Ovary (tissue), 9 donors: ENCODE data around the gene MANEAL. TPM values are rescaled to one million over a fixed set of nuclear protein-coding genes. Genes with fewer than 3 reads are reported as not detected.
A peak's percentile ranks its signal among the peaks of the same experiment; 100 is the strongest.

ENCODE experiments used
- DNase-seq, 5 donors: peaks; one replicate each; pipeline ENCODE4 v3.0.0-alpha.2; 2019 to 2020
- H3K27ac ChIP-seq, 2 donors: fragments of 200-600 bp; one replicate each; pipeline versions ENCODE4 v1.5.1 to v1.8.0; 2019 to 2022
- H3K27me3 ChIP-seq: fragments of 200-600 bp; one replicate; pipeline ENCODE4 v1.8.0; 2022
- H3K36me3 ChIP-seq: fragments of 200-600 bp; sonication (generic); one replicate; pipeline ENCODE4 v1.5.1; 2019
- H3K4me1 ChIP-seq: one replicate; pipeline ENCODE4 v1.8.1; 2013; ENCODE audit warnings: mild to moderate bottlenecking, moderate library complexity; ENCODE audit not compliant: insufficient read depth
- H3K4me3 ChIP-seq: fragments of 200-600 bp; sonication (generic); one replicate; pipeline ENCODE4 v1.5.1; 2017
- H3K9me3 ChIP-seq, 2 donors: fragments of 200-600 bp in 1 of 2; sonication (generic) in 1 of 2; one replicate each; pipeline versions ENCODE4 v1.5.1 to v1.8.1; 2013 to 2019; ENCODE audit warnings: mild to moderate bottlenecking in 1 of 2, moderate library complexity in 1 of 2
- CTCF ChIP-seq, 3 donors: fragments of 450-650 bp in 2 of 3; fragments of 200-600 bp in 1 of 3; IDR thresholded peaks; one replicate each; pipeline versions ENCODE4 v1.5.1 to v1.8.0; 2016 to 2022; ENCODE audit warnings: antibody characterized with exemption in 3 of 3, mild to moderate bottlenecking in 1 of 3
- EP300 ChIP-seq: sonication (generic); formaldehyde crosslinking; IDR thresholded peaks from one replicate; pipeline ENCODE4 v1.6.1; 2017; ENCODE audit warnings: antibody characterized with exemption
- POLR2A ChIP-seq: fragments of 450-650 bp; IDR thresholded peaks from one replicate; pipeline ENCODE4 v1.6.1; 2017; ENCODE audit warnings: antibody characterized with exemption, mild to moderate bottlenecking, moderate library complexity
- WGBS, 3 donors: extraction: QIAGEN DNeasy Blood & Tissue Kit in 1 of 3; methylation state at CpG; one replicate each; pipeline versions ENCODE4 v1.1.5 to v1.1.7; 2013 to 2017; 5-methylcytosine and 5-hydroxymethylcytosine counted together
- intact Hi-C, 4 donors: fragments of 100-400 bp; cut with DNase I; formaldehyde crosslinking; loops; one replicate each; pipeline versions ENCODE4 v1.11.0 to v1.15.1; 2022 to 2023
- polyA plus RNA-seq, 2 donors: library from polyadenylated mRNA; stranded (reverse); fragments of 200-250 nt in 1 of 2; fragments of 350-450 nt in 1 of 2; fragmentation: Illumina TruSeq in 1 of 2; extraction: RNeasy Lipid Tissue Mini Kit (QIAGEN cat#74804) in 1 of 2; gene quantifications; one replicate each; pipeline ENCODE4 v1.2.3, GENCODE V29; 2013 to 2014
- total RNA-seq, 7 donors: library from RNA; depleted of rRNA in 2 of 7; stranded (reverse); fragments of >200 nt in 2 of 7; fragmentation: NEBNext Ultra II Directional in 3 of 7; extraction: Animal tissue kit (Norgen Biotek cat#: 25700) in 3 of 7; gene quantifications; one replicate each; pipeline versions ENCODE4 v1.1.0 to v1.2.4, GENCODE V29; 2016 to 2023
- donor health status: DM: no; HTN: no; CAD: no; lungs with moderate emphysema.
- donor health status: DM: no; HTN: no; CAD: no.
- donor health status: Bipolar disorder and iron deficiency.
- donor health status: DM: yes; HTN: yes; CAD: no.
- donor health status: DM: no; HTN: no; CAD: no.
- donor health status: DM: yes; HTN: yes; CAD: no.

MANEAL gene
- total and polyA plus RNA-seq, 9 donors, result 0.66 to 3.7 (median 1.7) TPM; not detected in 1

- H3K4me1 ChIP-seq, result peaks cover 4% of the 10 kb centered on the region
- TF ChIP-seq CTCF (IDR thresholded peaks at IDR 0.05), result no peak
- TF ChIP-seq POLR2A, result no peak
- no peak for TF ChIP-seq EP300
- H3K4me3 ChIP-seq, result no peak overlapping the region
- 56 to 86% (median 59%) methylated on average over 3 of the region's 3 CpGs for whole genome bisulfite sequencing, 3 donors
- intact Hi-C loops, result no loop called here
- H3K27ac ChIP-seq, result no peak overlapping the region
- no peaks in the 10 kb centered on the region for H3K27me3 ChIP-seq
- H3K36me3 ChIP-seq, result no peaks in the 10 kb centered on the region
- no peaks in the 10 kb centered on the region for H3K9me3 ChIP-seq
- no peak for DNase-seq
Observed at GRCh38 chr1:37836788-37837187, 43.1 kb downstream of the MANEAL start.

GRCh38 chr1:37839676-37840075 is 46.0 kb downstream of the MANEAL start:
- H3K27ac ChIP-seq, result no peak overlapping the region
- H3K36me3 ChIP-seq, result no peaks in the 10 kb centered on the region
- WGBS, 3 donors, result 74 to 81% (median 80%) methylated on average over 10 of the region's 10 CpGs
- no peaks in the 10 kb centered on the region for H3K9me3 ChIP-seq
- no peak for DNase-seq
- no peak overlapping the region for H3K4me3 ChIP-seq
- H3K4me1 ChIP-seq, result peaks cover 4% of the 10 kb centered on the region
- no peak for TF ChIP-seq EP300
- TF ChIP-seq CTCF (IDR thresholded peaks at IDR 0.05), result no peak
- no peaks in the 10 kb centered on the region for H3K27me3 ChIP-seq
- intact Hi-C loops, result no loop called here

GRCh38 chr1:37840711-37841110 is 47.1 kb downstream of the MANEAL start:
- no peaks in the 10 kb centered on the region for H3K9me3 ChIP-seq
- H3K27me3 ChIP-seq, result no peaks in the 10 kb centered on the region
- H3K4me3 ChIP-seq, result no peak overlapping the region
- peak in 3 of 5 donors; percentile 17 to 54 (median 45) for DNase-seq
- H3K36me3 ChIP-seq, result no peaks in the 10 kb centered on the region
- H3K4me1 ChIP-seq, result peaks cover 4% of the 10 kb centered on the region
- no peak overlapping the region for H3K27ac ChIP-seq
- TF ChIP-seq CTCF (IDR thresholded peaks at IDR 0.05) (no peak), EP300 (no peak), POLR2A (no peak)
- intact Hi-C loops, result no loop called here
- WGBS, 3 donors, result 16 to 44% (median 33%) methylated on average over 1 of the region's 1 CpG

GRCh38 chr1:37841652-37842051 is 48.0 kb downstream of the MANEAL start:
- intact Hi-C loops, result no loop called here
- H3K4me1 ChIP-seq, result peaks cover 4% of the 10 kb centered on the region
- H3K9me3 ChIP-seq, result no peaks in the 10 kb centered on the region
- DNase-seq, result no peak
- H3K27ac ChIP-seq, result no peak overlapping the region
- 74 to 84% (median 83%) methylated on average over 3 of the region's 3 CpGs for WGBS, 3 donors
- TF ChIP-seq EP300 (no peak), CTCF (IDR thresholded peaks at IDR 0.05) (no peak), POLR2A (no peak)
- no peak overlapping the region for H3K4me3 ChIP-seq
- no peaks in the 10 kb centered on the region for H3K36me3 ChIP-seq
- no peaks in the 10 kb centered on the region for H3K27me3 ChIP-seq

GRCh38 chr1:37844536-37844935 is 50.9 kb downstream of the MANEAL start:
- Histone ChIP-seq H3K4me3 (no peak overlapping the region), H3K9me3 (no peaks in the 10 kb centered on the region), H3K27me3 (no peaks in the 10 kb centered on the region), H3K27ac (no peak overlapping the region), H3K36me3 (no peaks in the 10 kb centered on the region), H3K4me1 (peaks cover 12% of the 10 kb centered on the region)
- no peak for TF ChIP-seq EP300
- no peak for TF ChIP-seq CTCF (IDR thresholded peaks at IDR 0.05)
- TF ChIP-seq POLR2A, result no peak
- no peak for DNase-seq
- intact Hi-C loops, result no loop called here
